Mucosa of rectum (tissue), 2 donors: ENCODE results near the gene C14orf93.

Experiments
- H3K27ac ChIP-seq, 2 donors: one replicate each; pipeline ENCODE4 v1.7.0; 2013; ENCODE audit warnings: inconsistent platforms in 2 of 2, low read depth in 2 of 2, low read length in 2 of 2
- H3K27me3 ChIP-seq, 2 donors: one replicate each; pipeline ENCODE4 v1.7.0; 2013; ENCODE audit warnings: low read length in 2 of 2; ENCODE audit not compliant: control insufficient read depth in 2 of 2, insufficient read depth in 2 of 2
- H3K36me3 ChIP-seq, 2 donors: one replicate each; pipeline ENCODE4 v1.7.0; 2013; ENCODE audit warnings: low read length in 2 of 2; ENCODE audit not compliant: control insufficient read depth in 2 of 2, insufficient read depth in 2 of 2
- H3K4me1 ChIP-seq, 2 donors: one replicate each; pipeline ENCODE4 v1.7.0; 2013; ENCODE audit warnings: low read length in 2 of 2, mild to moderate bottlenecking in 1 of 2; ENCODE audit not compliant: control insufficient read depth in 2 of 2, insufficient read depth in 2 of 2
- H3K4me3 ChIP-seq, 2 donors: one replicate each; pipeline ENCODE4 v1.7.0; 2013; ENCODE audit warnings: low read length in 2 of 2
- H3K9ac ChIP-seq, 2 donors: one replicate each; pipeline ENCODE4 v1.7.0; 2013; ENCODE audit warnings: low read length in 2 of 2, low read depth in 1 of 2, mild to moderate bottlenecking in 1 of 2
- H3K9me3 ChIP-seq, 2 donors: one replicate each; pipeline ENCODE4 v1.7.0; 2013; ENCODE audit warnings: low read length in 2 of 2; ENCODE audit not compliant: control insufficient read depth in 2 of 2
- donor health status: healthy.
- donor health status: Normal muscosa, but diverticular disease.

The C14orf93 gene

DNA sequence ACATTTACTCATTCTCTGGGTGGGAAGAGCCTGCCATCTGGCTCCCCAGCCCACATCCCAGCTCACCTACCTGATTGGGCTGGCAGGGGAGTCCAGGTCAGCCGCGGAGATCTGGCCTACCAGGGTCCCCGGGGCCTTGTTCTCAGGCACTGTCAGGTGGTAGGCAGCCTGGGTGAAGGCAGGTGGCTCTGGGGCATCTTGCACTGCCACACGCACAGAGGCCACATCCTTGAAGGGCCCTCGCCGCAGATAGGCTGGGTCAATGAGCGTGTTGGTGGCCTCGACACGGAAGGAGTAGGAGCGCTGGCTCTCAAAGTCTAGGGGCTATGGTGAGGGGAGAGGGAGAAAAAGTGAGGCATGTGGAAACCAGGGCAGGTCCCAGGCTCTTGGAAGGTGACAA is 43.5 kb upstream of the C14orf93 start:
- H3K27ac ChIP-seq, result no peak overlapping the region
- H3K36me3 ChIP-seq, result no peaks in the 10 kb centered on the region
- H3K9me3 ChIP-seq, result no peaks in the 10 kb centered on the region
- no peaks in the 10 kb centered on the region for H3K27me3 ChIP-seq
- no peak overlapping the region for H3K9ac ChIP-seq
- no peak overlapping the region for H3K4me3 ChIP-seq
- peaks cover 14 to 17% of the 10 kb centered on the region in 2 donors for H3K4me1 ChIP-seq

DNA sequence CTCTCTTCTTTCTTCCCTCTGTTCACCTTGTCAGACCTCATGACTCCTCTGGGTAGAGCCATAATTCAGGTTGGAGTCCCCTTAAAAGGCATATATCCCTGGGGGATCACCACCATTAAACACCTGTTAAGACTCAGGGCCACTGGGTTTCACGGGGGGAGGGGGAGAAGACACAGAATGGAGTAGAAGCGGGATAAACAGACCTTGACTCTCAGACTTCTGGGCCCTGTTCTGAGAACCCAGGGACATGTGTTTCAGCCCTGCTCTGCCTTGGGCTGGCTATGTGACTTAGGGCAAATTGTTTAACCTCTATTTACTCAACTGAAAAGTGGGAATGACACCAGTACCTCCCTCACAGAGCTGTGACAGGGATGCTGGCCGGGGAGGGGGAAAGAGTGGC is 42.7 kb upstream of the C14orf93 start:
- Histone ChIP-seq H3K27me3 (no peaks in the 10 kb centered on the region), H3K4me1 (peaks cover 11 to 13% of the 10 kb centered on the region in 2 donors), H3K4me3 (no peak overlapping the region), H3K27ac (no peak overlapping the region), H3K9me3 (no peaks in the 10 kb centered on the region), H3K9ac (no peak overlapping the region), H3K36me3 (no peaks in the 10 kb centered on the region)

DNA sequence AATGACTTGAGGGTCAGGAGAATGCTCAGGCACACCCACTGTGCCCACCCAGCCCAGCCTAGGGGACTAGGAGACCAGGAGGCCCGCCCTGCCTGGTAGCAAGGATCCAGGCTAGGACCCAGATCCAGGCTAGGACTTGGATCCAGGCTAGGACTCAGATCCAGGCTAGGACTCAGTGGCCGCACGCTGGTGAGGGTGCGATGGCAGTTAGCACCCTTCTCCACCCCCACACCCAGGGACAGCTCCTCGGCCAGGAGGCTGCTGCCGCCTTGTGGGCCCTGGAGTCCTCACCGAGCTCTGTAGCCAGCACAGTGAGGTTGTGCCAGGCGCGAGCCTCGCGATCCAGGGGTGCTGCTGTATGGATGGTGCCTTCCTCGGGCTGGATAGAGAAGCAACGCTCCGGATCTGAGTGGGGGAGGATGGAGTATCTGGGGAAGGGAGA is 42.3 kb upstream of the C14orf93 start:
- H3K4me1 ChIP-seq, result peaks cover 11 to 13% of the 10 kb centered on the region in 2 donors
- H3K27ac ChIP-seq, result no peak overlapping the region
- no peak overlapping the region for H3K9ac ChIP-seq
- no peaks in the 10 kb centered on the region for H3K36me3 ChIP-seq
- H3K27me3 ChIP-seq, result no peaks in the 10 kb centered on the region
- H3K9me3 ChIP-seq, result no peaks in the 10 kb centered on the region
- no peak overlapping the region for H3K4me3 ChIP-seq

DNA sequence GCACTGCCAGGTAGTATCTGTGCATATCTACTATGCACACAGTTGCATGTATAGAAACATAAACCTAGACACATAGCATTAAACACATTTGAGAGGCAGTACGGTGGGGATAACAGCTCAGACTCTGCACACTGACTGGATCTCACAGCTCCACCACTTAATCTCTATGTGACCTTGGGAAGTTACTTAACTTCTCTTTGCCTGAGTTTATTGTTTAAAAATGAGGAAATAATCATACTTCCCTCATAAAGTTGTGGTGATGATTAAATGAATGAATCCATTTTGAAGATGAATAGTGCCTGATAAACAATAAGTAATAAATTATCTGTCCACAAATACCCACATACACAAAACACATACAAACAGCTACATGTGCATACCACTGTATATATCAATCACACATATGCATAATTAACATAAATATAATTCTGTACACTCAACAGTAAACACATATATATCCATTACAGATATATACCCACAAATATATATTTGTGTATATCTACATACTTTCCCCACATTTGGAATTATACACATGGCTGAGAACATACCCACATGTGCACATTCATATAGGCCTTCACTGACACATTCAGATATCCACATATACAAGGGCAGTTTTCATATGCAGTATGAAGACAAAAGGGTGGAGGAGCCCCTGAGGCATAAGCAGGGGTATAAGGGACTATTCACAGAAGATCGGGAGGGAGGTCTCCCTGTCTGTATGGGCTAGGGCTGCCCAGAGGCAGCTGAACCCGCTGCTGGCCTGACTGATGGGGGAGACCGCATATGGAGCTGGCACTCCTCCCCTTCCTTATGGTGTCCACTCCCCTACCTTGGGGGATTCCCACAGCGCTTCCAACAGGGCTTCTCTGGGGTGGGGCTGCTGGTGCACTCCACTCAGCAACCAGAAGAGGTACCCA is 41.5 kb upstream of the C14orf93 start:
- Histone ChIP-seq H3K4me1 (peaks cover 3 to 5% of the 10 kb centered on the region in 2 donors), H3K27me3 (no peaks in the 10 kb centered on the region), H3K9ac (no peak overlapping the region), H3K9me3 (no peaks in the 10 kb centered on the region), H3K4me3 (no peak overlapping the region), H3K36me3 (no peaks in the 10 kb centered on the region), H3K27ac (no peak overlapping the region)

DNA sequence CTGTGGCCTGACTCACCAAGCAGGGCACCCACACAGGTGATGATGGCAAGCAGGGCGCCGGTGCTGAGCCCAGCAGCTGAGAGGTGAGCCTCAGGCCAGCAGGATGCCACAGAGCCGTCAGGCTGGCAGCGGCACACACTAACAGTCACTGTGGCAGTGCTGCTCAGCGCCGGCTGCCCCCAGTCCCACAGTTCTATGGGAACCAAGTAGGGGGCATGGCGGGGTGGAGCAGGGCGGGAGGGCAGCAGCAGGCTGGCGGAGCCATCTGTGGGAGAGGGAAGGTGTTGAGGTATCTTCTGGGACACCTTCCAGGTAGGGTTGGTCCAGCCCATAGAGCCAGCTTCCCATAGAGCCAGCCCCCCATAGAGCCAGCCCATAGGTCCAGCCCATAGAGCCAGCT is 39.1 kb upstream of the C14orf93 start:
- no peaks in the 10 kb centered on the region for H3K27me3 ChIP-seq
- H3K4me3 ChIP-seq, result no peak overlapping the region
- H3K27ac ChIP-seq, result no peak overlapping the region
- no peaks in the 10 kb centered on the region for H3K9me3 ChIP-seq
- no peak overlapping the region for H3K9ac ChIP-seq
- no peaks in the 10 kb centered on the region for H3K4me1 ChIP-seq
- H3K36me3 ChIP-seq, result no peaks in the 10 kb centered on the region

DNA sequence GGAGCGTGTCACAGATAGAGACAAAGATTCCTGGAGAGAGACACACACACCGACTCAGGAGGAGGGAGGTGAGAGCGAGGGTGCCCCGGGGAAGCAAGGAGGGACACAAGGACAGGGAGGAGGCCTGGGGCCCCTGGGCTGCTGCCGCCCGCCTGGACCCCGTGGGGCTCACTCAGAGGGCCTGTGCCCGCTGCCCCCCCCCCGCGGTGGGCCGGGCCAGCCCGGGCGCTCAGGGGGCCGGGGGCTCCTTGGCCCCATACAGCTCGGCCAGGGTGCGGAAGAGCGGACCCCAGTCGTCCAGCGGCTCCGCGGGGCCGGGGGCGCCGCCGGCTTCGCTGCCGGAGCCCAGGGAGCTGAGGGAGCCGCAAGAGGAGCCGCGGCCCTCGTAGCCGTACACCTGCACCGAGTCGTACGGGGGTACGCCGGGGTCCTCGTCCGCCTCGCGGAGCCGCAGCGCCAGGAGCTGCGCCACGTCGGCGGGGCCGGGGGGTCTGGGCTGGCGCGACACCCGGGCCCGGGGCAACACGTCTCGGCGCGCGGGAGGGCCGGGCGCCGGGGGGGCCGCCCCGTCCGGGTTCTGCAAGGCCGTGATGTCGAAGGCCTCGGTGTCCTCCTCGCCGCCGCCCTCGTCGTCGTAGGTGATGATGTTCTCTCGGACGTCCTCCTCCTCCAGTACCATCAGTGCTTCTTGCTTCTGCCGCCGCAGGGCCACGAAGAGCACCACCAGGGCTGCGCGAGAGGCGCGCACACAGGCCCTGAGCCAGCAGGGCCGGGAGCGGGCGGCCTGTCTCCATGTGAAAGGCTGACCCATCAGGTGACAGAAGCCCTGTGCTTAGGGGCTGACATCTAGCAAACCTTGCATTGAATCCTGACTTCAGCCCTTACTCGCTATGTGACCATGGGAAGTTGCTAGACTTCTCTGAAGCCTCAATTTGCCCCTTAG is 38.1 kb upstream of the C14orf93 start:
- Histone ChIP-seq H3K4me1 (no peaks in the 10 kb centered on the region), H3K36me3 (no peaks in the 10 kb centered on the region), H3K27ac (no peak overlapping the region), H3K9ac (no peak overlapping the region), H3K9me3 (no peaks in the 10 kb centered on the region), H3K4me3 (no peak overlapping the region), H3K27me3 (no peaks in the 10 kb centered on the region)

DNA sequence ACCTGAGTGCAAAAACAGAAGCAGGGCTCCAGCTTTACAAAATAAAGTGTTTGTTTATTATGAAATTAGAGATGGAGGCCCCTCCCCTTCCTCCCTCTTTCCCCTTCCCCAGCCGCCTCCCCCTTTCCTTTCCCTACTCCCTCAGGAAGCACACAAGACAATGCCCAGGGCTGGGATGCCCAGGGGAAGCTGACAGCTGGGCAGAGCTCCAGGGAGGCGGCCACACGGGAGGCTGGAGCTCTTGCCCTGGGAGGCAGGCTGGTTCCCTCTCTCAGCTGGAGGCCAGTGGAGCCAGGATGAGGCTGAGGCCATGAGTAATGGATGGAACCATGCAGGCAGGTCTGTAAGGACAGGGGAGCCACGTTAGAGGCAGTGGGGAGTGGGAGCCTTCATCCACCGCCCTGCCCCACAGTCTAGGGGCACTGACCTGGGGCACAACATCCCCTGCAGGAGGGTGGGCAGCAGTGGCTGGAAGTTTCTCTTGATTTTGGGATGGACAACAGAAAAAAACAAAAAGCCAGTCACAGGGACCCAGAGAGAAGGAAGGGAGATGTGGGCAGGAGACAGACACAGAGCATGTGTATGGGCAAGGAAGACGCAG is 37.2 kb upstream of the C14orf93 start:
- Histone ChIP-seq H3K27me3 (no peaks in the 10 kb centered on the region), H3K4me1 (no peaks in the 10 kb centered on the region), H3K9me3 (no peaks in the 10 kb centered on the region), H3K4me3 (no peak overlapping the region), H3K36me3 (no peaks in the 10 kb centered on the region), H3K27ac (no peak overlapping the region), H3K9ac (no peak overlapping the region)

DNA sequence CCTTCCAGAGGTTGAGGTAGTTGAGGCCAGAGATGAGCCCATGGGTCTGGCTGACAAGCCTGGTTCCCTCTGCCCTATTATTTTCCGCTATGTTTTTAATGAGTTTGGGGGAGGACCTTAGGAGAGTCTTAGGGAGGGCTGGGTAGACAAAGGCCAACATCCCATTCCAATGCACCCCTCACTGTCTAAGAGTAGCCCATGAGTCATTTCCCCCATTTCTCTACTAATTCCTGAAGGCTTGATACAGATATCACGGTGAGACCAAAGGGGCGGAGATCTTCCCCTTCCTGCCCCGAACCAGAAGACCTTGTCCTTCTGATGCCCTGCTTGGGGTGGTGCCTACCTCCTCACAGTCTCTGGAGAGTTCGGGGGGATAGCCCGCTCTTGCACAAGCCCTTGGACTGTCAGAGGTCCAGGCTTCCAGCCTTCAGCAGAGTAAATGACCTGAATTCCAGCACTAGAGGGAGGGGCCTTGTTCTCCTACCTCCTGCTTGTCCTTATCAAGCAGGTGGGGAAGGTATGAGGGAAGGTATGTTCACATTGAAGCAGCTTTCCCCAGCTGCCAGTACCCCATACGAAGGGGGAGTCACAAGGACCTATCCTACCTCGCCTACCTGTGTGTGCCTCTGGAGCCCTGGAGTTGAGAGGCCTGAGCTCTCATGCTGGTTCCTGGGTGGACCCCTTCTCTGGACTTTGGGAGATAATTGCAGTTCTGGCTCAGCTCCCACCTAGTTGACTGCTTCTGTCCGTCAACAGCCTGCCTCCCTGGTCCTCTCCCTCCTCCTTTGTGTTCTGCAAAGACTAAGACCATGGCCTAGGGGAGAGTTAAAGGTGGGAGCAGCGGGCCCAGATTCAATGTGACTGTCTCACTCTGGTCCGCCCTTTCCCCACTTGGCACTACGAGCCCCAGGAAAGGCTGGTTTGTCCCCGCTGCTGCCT is 35.7 kb upstream of the C14orf93 start:
- Histone ChIP-seq H3K36me3 (no peaks in the 10 kb centered on the region), H3K4me3 (no peak overlapping the region), H3K9me3 (no peaks in the 10 kb centered on the region), H3K27me3 (no peaks in the 10 kb centered on the region), H3K9ac (no peak overlapping the region), H3K4me1 (no peaks in the 10 kb centered on the region), H3K27ac (no peak overlapping the region)

DNA sequence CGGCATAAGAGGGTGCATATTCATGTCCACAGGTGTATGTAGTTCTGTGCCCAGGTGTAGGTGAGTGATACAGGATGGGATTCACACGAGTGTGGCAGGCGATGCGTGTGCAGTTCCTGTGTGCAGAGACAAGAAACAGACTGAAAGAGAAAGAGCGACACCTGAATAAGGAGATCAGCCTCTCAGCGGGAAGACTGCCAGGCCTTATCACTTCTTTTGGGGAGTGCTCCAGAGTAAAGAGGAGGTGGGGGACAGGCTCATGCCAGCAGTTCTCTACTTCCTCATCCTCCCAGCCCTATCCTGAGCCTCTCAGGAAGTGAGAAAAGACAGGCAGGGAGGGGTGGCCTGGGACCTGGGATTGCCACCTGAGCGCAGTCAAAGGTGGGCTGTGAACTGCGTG is 34.9 kb upstream of the C14orf93 start:
- Histone ChIP-seq H3K27ac (no peak overlapping the region), H3K9me3 (no peaks in the 10 kb centered on the region), H3K36me3 (no peaks in the 10 kb centered on the region), H3K4me1 (no peaks in the 10 kb centered on the region), H3K9ac (no peak overlapping the region), H3K27me3 (no peaks in the 10 kb centered on the region), H3K4me3 (no peak overlapping the region)
